ENCODE measurements around the gene EIF5A.
A peak's percentile ranks its signal among the peaks of the same experiment; 100 is the strongest.

EIF5A gene

DNA sequence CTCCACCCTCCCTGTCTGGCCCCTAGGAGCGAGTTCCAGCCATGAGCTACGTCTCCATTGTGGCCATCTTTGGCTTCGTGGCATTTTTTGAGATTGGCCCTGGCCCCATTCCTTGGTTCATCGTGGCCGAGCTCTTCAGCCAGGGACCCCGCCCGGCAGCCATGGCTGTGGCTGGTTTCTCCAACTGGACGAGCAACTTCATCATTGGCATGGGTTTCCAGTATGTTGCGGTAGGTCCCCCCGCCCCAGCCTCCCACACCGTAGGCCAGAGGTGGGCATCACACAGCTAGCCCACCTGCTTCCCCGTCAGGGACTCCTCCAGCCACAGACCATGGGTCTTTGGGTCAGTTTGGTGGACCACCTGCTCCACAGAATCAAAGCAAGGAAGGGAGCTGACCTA, 21.7 kb upstream of the EIF5A start:
- DNase-seq (ENCODE audit: low spot score), result peak; percentile 1

DNA sequence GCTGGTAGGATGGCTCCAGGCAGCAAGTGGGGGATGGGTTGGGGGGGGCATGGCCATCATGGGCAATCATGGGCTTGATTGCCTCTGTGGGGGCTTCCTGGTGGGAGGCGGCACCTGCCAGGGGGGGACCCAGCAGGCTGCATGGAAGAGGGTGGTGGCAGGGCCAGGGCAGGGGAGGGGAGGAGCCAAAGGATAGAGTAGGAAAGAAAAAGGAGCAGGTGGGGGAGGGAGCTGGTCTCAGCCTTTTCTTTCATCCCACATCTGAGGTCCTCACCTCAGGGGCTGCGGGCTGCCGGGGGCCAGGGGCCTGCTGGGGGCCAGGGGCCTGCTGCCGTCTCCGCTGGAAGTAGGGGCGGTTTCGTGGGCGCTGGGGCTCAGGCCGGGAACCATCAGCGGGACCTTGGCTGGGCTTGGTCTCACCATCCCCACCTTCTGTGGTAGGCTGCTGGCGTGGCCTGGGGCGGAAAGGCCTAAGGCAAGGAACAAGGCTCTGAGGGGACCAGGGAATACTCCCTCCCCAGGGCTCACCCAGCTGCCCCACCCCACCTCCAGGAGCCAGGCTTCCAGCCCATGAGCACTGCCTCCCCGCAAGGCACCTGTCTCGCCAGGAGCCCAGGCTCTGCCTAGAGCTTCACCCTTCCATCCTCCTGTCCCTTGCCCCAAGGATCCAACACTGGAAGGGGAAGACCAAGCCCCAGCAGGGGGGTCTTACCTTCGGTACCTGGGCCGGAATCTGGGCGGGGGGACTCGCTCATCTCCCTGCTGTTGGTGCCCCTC, 18.0 kb upstream of the EIF5A start:
- no peak for DNase-seq (ENCODE audit: low spot score)

DNA sequence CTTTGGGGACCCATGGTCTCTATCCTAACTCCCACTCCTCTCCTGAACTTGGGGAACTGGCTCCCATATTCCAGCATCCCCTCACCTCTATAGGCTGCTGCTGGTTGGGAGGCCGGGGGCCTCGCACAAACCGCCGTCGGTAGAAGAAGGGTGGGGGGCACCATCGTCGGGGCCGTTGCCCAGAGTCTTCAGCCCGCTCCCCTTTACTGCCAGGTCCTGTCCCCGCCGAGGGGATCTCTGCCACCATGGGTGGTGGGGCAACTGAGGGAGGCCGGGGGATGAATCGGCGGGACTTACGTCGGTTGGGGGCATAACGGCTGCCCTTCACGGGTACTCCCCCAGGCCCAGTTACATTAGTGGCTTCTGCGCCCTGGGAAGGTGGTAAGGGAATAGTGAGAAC, 17.3 kb upstream of the EIF5A start:
- DNase-seq (ENCODE audit: low spot score), result no peak

GRCh38 chr17:7290685-7291084, 16.7 kb upstream of the EIF5A start:
- no peak for DNase-seq (ENCODE audit: low spot score)

DNA sequence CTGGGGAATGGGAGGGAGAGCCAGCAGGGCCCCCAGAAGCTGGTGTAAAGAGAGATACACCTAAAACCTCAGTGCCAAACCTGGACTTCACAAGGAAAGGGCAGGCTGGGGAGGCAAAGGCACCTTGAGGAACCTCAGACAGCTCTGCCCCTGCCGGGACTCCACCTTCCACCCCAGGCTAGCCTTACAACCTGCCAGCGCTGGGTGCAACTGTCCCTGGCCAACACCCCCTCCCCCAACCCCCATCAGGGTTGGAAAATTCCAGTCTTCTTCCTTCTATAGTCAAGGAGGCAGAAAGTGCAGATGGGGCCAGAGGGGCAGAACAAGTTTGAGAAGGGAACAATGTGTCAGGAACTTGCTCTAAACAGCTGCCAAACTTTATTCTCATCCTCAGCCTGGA, 15.2 kb upstream of the EIF5A start:
- no peak for DNase-seq (ENCODE audit: low spot score)

GRCh38 chr17:7292729-7293128, 14.7 kb upstream of the EIF5A start:
- no peak for DNase-seq (ENCODE audit: low spot score)

DNA sequence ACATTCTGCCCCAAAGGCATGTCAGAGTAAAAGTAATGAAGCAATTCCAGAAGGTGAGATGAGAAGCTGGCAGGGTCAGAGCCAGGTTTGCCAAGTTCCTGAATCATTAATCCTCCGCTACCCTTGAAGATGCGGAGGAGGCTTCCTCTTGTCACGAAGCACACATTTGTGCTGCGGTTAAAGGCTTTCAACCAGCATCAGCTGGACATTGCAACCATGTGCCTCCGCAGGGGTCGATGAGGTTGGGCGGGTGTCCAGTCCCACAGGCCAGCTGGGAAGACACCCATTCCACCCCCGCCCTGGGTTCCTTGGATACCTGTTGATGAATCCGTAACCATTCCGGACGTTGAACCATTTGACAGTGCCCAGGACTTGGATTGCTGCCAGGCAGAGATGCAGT, 14.3 kb upstream of the EIF5A start:
- DNase-seq (ENCODE audit: low spot score), result no peak

GRCh38 chr17:7293816-7294613, 13.4 kb upstream of the EIF5A start:
- peak; percentile 57 for DNase-seq (ENCODE audit: low spot score)

DNA sequence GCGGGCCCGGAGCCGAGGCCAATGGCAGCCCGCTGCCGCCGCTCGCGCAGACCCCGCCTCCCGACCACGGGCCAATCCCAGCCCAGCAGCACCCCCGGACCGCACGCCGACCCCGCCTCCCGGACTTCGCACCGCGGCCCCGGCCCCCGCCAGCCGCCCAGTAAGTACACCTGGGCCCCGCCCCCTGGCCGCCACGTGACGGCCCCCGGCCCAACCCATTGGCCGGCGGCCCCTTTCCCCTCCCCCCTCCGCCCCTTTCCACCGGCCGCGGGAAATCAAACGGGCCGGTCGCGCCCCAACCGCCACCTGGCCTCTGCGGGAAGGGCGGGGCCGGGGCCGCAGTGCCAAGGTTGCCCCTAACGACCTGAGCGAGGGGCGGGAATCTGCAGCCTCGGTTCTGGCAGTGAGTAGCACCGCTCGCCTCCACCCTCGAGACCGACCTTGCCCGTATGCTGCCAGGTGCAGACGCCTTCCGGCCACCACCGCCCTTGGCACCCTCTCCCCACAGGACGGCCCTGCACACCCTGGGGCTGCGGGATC, 12.7 kb upstream of the EIF5A start, which contains the start of gene YBX2:
Gene YBX2 (minus strand): TSS at position 26 of the 540 bp plus-strand sequence. CDS start 139 bp downstream, outside the sequence.
- DNase-seq (ENCODE audit: low spot score), result peak; percentile 59

- no peak for DNase-seq (ENCODE audit: low spot score)
Observed at GRCh38 chr17:7295230-7296180, 11.9 kb upstream of the EIF5A start.

DNA sequence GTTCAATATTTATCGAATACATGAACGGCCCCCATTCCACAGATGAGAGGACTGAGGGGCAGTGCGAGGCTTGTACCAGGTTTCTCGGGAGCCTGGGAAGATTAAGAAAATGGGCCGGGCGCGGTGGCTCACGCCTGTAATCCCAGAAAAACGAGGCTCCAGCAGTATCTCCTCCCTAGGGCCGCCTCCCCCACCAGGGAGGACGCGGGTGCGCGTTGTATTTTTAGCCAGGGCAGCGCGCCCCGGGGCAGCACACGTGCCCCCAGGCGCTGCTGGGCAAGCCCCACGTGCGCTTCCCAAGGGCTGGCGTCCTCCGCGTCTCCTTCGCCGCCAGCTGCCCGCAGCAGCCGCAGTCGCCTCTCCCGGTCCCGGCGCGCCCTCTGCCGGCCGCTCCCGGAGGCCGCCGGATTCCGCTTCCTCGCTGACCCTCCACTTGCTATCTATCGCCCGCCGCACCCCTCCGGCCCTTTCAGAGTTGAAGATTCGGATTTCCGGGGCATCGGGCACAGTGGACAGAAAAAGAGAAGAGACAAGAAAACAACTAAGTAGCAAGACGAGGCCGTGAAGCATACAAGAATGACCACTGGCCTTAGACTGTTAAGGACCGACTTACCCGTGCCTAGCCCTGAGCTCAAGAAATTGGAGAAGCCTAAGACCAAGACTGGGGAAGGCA, 11.1 kb upstream of the EIF5A start:
- DNase-seq (ENCODE audit: low spot score), result peak; percentile 80

DNA sequence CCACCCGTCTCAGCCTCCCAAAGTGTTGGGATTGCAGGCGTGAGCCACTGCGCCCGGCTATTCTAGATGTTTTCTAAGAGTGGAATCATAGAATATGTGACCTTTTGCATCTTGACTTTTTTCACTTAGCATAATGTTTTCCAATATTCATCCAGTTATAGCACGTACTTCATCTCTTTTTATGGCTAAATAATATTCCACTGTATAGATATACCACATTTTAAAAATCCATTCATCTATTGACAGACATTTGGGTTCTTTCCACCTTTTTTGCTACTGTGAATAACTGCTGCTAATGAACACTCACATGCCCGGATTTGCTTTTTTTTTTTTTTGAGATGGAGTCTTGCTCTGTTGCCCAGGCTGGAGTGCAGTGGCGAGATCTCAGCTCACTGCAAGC, 3.2 kb upstream of the EIF5A start:
- DNase-seq (ENCODE audit: low spot score), result no peak

GRCh38 chr17:7307686-7308624, 527 bp downstream of the EIF5A start:
- DNase-seq (ENCODE audit: low spot score), result peak; percentile 67

DNA sequence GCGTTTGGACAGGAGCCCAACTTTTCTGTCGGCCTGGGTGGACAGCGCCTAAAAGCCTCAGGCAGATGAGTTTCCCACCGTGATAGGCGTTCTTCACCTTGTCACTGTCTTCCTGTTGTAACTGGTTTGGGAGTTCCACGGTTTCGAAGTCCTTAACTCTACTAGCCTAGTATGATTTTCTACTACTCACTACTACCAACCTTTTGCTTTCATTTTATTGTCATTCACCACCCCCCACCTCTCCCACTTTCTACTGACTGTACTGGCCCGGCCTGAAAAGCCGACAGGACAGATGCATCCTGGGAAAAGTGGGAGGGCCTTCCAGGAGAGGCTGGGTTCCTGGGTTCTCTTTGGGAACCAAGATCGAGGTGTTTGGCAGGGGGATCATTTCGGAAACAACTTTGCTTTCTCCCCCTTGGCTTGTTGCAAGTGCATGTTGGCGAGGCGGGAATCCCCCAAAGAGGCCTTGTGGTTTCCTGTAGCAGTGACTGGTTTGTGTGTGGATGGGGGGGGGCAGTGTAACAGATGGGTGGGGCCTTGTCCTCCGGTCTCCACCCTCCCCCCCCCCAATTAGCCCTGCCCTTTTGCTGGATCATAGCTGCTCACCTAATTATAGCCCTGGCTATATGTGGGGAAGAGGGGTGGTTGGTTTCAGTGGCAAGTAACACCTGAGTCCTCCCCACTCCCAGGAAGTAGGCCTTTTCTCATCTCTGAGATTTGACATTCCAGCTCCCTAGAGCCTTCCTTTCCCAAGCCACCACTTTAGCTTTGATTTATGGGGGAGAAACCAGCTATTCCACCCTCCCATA, 1.4 kb downstream of the EIF5A start:
- DNase-seq (ENCODE audit: low spot score), result peak; percentile 88

GRCh38 chr17:7309628-7310027, 2.2 kb downstream of the EIF5A start:
- no peak for DNase-seq (ENCODE audit: low spot score)

GRCh38 chr17:7311110-7311705, 3.8 kb downstream of the EIF5A start:
- DNase-seq (ENCODE audit: low spot score), result no peak

- DNase-seq (ENCODE audit: low spot score), result no peak
Observed at GRCh38 chr17:7312432-7313087, 5.1 kb downstream of the EIF5A start.

All from hematopoietic multipotent progenitor cell treated with erythropoietin and hydrocortisone succinate and interleukin-3 and kit ligand, for 15 days (in vitro differentiated cells).